Gastroesophageal sphincter (tissue), 4 donors: ENCODE measurements around the gene MACROD2. TPM values are rescaled to one million over a fixed set of nuclear protein-coding genes. Genes with fewer than 3 reads are reported as not detected.
"Not testable (repeated sequence)": the region's sequence is repeated elsewhere in the genome, so short reads cannot be mapped to it uniquely, and the experiment has no call there.

Experiments
- ATAC-seq: fragments of 150-250 bp; one replicate; pipeline ENCODE4 v1.9.1; 2016; ENCODE audit warnings: mild to moderate bottlenecking, moderate library complexity
- H3K27ac ChIP-seq, 4 donors: fragments of 200-600 bp; sonication (generic) in 3 of 4; 1 replicate in 3 of 4; 2 replicates in 1 of 4; pipeline ENCODE4 v1.5.1; 2016 to 2019
- H3K27me3 ChIP-seq: fragments of 200-600 bp; sonication (generic); one replicate; pipeline ENCODE4 v1.5.1; 2019
- H3K36me3 ChIP-seq, 2 donors: fragments of 200-600 bp; sonication (generic); one replicate each; pipeline ENCODE4 v1.5.1; 2019; ENCODE audit warnings: control low read depth in 1 of 2
- H3K4me1 ChIP-seq, 3 donors: fragments of 200-600 bp; sonication (generic); 1 replicate in 2 of 3; 2 replicates in 1 of 3; pipeline ENCODE4 v1.5.1; 2016 to 2019; ENCODE audit warnings: control low read depth in 2 of 3
- H3K4me3 ChIP-seq, 2 donors: fragments of 200-600 bp; sonication (generic); one replicate each; pipeline ENCODE4 v1.5.1; 2019; ENCODE audit warnings: mild to moderate bottlenecking in 1 of 2, moderate library complexity in 1 of 2
- H3K9me3 ChIP-seq, 3 donors: fragments of 200-600 bp; sonication (generic); one replicate each; pipeline ENCODE4 v1.5.1; 2017 to 2019; ENCODE audit warnings: control low read depth in 2 of 3
- EP300 ChIP-seq: sonication (generic); formaldehyde crosslinking; IDR thresholded peaks from one replicate; pipeline ENCODE4 v1.6.1; 2017; ENCODE audit warnings: antibody characterized with exemption, mild to moderate bottlenecking
- POLR2A ChIP-seq, 2 donors: fragments of 450-650 bp; IDR thresholded peaks; one replicate each; pipeline ENCODE4 v1.6.1; 2017; ENCODE audit warnings: antibody characterized with exemption in 2 of 2, mild to moderate bottlenecking in 2 of 2, moderate library complexity in 1 of 2
- POLR2AphosphoS5 ChIP-seq: sonication (generic); formaldehyde crosslinking; IDR thresholded peaks from one replicate; pipeline ENCODE4 v1.6.1; 2017; ENCODE audit warnings: antibody characterized with exemption
- WGBS, 2 donors: methylation state at CpG; one replicate each; pipeline ENCODE4 v1.1.5; 2018; ENCODE audit warnings: low coverage in 1 of 2; 5-methylcytosine and 5-hydroxymethylcytosine counted together
- total RNA-seq, 4 donors: library from RNA; depleted of rRNA; stranded (reverse); fragments of >200 nt; gene quantifications; one replicate each; pipeline ENCODE4 v1.1.0, GENCODE V29; 2016
- TF ChIP-seq, protein P1 (sequence below), 4 experiments: fragments of 200-600 bp in 2 of 4; fragments of 450-650 bp in 2 of 4; sonication (generic) in 1 of 4; IDR thresholded peaks; one replicate each; pipeline ENCODE4 v1.5.1; 2017 to 2019; ENCODE audit warnings: antibody characterized with exemption in 4 of 4, mild to moderate bottlenecking in 2 of 4, moderate library complexity in 2 of 4

The MACROD2 gene
- total RNA-seq, 4 donors from 2014 or later: 4.0 to 12.1 (median 7.4) TPM

DNA sequence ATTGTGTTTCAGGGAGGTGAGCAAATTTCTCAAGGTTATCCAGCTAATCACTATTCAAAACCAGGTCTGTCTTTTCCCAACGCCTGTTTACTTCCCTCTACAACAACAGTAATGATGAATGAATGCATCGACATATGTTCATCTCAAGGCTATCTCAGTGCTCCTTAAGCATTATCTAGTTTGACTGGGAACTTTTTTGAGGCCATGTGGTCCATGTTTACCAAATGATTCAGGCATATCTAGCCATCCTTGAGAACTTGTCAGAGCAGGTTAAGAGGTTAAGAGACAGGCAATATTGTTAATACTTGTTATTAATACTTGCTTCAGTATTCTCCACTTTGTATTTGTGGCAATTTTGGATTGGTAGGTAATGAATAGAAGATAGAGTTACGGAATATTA is 1380.5 kb downstream of the MACROD2 start:
- TF ChIP-seq, protein P1, sequence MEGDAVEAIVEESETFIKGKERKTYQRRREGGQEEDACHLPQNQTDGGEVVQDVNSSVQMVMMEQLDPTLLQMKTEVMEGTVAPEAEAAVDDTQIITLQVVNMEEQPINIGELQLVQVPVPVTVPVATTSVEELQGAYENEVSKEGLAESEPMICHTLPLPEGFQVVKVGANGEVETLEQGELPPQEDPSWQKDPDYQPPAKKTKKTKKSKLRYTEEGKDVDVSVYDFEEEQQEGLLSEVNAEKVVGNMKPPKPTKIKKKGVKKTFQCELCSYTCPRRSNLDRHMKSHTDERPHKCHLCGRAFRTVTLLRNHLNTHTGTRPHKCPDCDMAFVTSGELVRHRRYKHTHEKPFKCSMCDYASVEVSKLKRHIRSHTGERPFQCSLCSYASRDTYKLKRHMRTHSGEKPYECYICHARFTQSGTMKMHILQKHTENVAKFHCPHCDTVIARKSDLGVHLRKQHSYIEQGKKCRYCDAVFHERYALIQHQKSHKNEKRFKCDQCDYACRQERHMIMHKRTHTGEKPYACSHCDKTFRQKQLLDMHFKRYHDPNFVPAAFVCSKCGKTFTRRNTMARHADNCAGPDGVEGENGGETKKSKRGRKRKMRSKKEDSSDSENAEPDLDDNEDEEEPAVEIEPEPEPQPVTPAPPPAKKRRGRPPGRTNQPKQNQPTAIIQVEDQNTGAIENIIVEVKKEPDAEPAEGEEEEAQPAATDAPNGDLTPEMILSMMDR (IDR thresholded peaks at IDR 0.05): no peak
- TF ChIP-seq EP300 (no peak), POLR2AphosphoS5 (no peak), POLR2A (IDR thresholded peaks at IDR 0.05) (no peak)
- Histone ChIP-seq H3K27me3 (no peaks in the 10 kb centered on the region), H3K4me1 (no peaks in the 10 kb centered on the region), H3K9me3 (no peaks in the 10 kb centered on the region), H3K4me3 (no peak overlapping the region), H3K27ac (no peak overlapping the region), H3K36me3 (no peaks in the 10 kb centered on the region)
- 84 to 87% methylated on average over 2 to 3 of the region's 3 CpGs for WGBS, 2 donors
- ATAC-seq: no peak

DNA sequence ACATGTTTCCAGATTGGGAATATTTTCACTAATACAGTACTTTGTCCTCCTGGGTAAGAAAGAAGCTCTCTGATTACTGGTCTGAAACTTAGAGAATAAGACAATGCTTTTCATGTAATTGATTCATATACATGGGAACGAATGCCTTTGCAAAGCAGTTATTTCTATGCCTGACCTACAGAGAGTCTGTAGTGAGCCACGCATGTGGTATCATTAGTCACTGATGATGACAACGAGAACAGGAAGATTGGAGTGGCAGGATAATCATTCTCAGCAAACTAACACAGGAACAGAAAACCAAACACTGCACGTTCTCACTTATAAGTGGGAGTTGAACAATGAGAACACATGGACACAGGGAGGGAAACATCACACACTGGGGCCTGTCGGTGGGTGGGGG is 1382.3 kb downstream of the MACROD2 start:
- not testable (repeated sequence) for H3K27me3 ChIP-seq, H3K9me3 ChIP-seq, H3K4me3 ChIP-seq, ATAC-seq, H3K36me3 ChIP-seq, H3K27ac ChIP-seq, H3K4me1 ChIP-seq
- 53 to 87% methylated on average over 3 to 5 of the region's 5 CpGs for WGBS, 2 donors

DNA sequence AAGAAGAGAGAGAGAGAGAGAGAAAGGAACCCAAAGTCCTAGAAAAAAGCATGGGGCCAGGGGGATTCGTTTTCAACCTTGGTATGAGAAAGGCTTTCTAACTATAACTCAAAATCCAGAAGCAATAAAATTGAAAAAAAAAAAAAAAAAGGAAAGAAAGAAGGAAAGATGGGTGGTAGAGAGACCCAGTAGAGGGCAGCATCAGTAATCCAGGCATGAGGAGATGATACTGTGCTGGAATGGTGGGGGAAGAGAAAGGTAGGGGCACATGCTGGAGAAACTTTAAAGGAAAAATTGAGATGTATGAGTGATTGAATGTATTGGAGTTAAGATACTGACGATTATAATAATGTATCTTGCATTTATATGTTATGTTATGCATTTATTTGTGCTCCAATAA is 1382.8 kb downstream of the MACROD2 start:
- 37 to 49% methylated on average over 2 of the region's 2 CpGs for WGBS, 2 donors
- no peaks in the 10 kb centered on the region for H3K9me3 ChIP-seq

DNA sequence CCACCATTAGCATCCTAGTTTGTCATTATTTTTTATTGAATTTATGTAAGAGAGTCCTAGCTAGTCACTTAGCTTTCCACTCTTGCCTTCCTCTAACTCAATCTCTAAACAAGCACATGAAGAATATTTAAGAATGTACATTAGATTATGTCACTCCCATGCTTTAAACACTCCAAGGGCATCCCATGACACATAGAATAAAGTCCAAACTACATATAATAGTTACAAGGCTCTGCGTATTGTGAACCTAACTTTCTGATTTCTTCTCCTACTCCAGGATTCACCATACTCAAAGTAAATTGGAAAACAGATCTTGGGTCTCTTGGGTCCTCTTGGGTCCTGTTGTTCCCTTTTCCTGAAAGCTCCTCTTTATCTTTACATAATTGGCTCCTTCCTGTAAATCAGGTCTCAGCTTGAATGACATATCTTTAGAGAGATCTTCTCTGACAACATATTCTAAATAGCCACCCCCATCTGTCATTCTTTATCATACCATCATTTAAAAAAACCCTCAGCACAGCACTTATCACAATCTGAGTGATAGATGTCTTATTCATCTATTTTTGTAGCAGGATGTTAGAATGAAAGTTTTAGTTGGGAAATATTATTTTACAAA is 1384.5 kb downstream of the MACROD2 start:
- no peak overlapping the region for H3K27ac ChIP-seq
- no peaks in the 10 kb centered on the region for H3K27me3 ChIP-seq
- no peak for ATAC-seq
- H3K4me1 ChIP-seq: no peaks in the 10 kb centered on the region
- no peaks in the 10 kb centered on the region for H3K36me3 ChIP-seq
- TF ChIP-seq POLR2AphosphoS5: no peak
- no peak for TF ChIP-seq POLR2A (IDR thresholded peaks at IDR 0.05)
- TF ChIP-seq, protein P1 (IDR thresholded peaks at IDR 0.05): no peak
- TF ChIP-seq EP300: no peak
- H3K9me3 ChIP-seq: no peaks in the 10 kb centered on the region
- 93 to 100% methylated on average over 1 of the region's 1 CpG for WGBS, 2 donors
- H3K4me3 ChIP-seq: no peak overlapping the region

More for the DNA sequence above, 1382.8 kb downstream of the MACROD2 start:
- no peak for TF ChIP-seq POLR2AphosphoS5
- TF ChIP-seq POLR2A (IDR thresholded peaks at IDR 0.05): no peak
- TF ChIP-seq, protein P1 (IDR thresholded peaks at IDR 0.05): no peak
- TF ChIP-seq EP300: no peak
- H3K4me1 ChIP-seq: no peaks in the 10 kb centered on the region
- no peaks in the 10 kb centered on the region for H3K36me3 ChIP-seq
- no peaks in the 10 kb centered on the region for H3K27me3 ChIP-seq
- ATAC-seq: no peak
- H3K4me3 ChIP-seq: no peak overlapping the region
- H3K27ac ChIP-seq: no peak overlapping the region

DNA sequence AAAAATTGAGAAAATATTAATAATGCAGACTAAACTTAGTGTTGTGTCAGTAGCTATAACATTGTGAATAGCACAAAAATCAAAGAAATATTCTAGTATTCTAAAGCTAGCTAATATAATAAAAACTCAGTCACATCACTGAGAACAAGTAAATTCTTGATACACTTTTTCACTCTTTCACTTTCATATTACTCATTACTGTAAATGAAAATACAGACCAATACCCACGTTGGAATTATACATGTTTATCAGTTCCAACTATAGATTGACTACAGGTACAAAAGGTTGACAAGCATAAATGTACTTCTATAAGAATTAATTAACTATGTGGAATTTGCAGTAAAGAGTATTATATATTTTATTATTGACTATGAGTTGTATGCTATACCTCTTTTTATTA is 1385.5 kb downstream of the MACROD2 start:
- Histone ChIP-seq H3K4me3 (no peak overlapping the region), H3K27me3 (no peaks in the 10 kb centered on the region), H3K9me3 (no peaks in the 10 kb centered on the region), H3K27ac (no peak overlapping the region), H3K4me1 (no peaks in the 10 kb centered on the region), H3K36me3 (no peaks in the 10 kb centered on the region)
- ATAC-seq: no peak
- 65 to 75% methylated on average over 1 of the region's 1 CpG for WGBS, 2 donors
- no peak for TF ChIP-seq POLR2A (IDR thresholded peaks at IDR 0.05)
- TF ChIP-seq EP300: no peak
- no peak for TF ChIP-seq POLR2AphosphoS5
- TF ChIP-seq, protein P1 (IDR thresholded peaks at IDR 0.05): no peak
